ENCODE results near the gene SLC25A42.

The SLC25A42 gene

DNA sequence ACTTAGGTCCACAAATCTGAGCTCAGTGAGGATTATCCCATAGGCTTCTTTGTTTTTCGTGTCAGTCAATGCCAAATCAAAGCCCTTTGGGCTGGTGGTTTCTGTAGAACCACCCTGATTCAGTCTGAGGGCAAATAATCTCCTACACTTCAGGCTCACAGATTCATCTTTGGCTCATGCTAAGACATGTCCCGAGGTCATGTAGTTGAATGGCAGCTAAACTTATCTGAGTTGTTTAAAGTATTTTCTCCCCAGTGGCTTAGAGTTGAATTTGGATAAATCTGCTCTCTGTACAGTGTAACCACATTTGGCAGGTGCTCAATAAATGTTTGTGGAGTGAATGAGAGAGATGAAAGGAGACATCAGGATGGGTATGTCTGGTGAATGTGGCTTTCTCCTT is 13.1 kb upstream of the SLC25A42 start:
- DNase-seq (ENCODE audit: low spot score) = no peak

- no peak for DNase-seq (ENCODE audit: low spot score)
These were observed 12.1 kb upstream of the SLC25A42 start for GRCh38 chr19:19051478-19052213.

GRCh38 chr19:19052921-19053320 is 10.9 kb upstream of the SLC25A42 start:
- no peak for DNase-seq (ENCODE audit: low spot score)

DNA sequence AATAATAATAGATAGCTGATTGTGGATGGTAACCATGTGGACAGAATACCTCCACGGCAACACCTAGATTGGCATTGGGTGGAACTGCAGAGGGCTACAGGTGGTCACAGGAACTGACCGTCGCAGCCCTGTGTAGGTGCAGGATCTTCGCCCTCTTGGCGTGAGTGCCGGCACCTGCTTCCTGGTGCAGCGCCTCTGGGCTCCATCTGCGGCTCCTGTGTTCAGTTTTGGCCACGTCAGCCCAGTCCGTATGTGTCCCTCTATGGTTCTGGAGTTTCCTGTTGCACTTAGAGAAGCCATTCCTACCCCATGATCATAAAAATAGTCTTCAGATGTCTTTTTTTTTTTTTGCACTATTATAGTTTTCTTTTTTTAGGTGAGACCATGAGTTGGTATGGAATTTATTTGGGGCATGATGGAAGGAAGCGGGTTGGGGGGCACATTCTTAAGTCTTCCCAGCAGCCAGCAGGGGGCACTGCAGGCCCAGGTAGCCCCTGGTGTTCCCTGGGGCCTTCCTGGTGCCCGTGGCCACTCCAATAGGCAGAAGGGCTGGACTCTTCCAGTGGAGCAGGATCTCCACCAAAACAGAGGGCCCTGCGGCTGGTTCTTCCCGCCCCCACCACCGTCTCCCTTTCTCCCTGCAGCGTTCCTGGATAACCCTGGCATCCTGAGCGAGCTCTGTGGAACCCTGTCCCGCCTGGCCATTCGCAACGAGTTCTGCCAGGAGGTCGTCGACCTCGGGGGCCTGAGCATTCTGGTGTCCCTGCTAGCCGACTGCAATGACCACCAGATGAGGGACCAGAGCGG is 10.1 kb upstream of the SLC25A42 start:
- DNase-seq (ENCODE audit: low spot score) = no peak

DNA sequence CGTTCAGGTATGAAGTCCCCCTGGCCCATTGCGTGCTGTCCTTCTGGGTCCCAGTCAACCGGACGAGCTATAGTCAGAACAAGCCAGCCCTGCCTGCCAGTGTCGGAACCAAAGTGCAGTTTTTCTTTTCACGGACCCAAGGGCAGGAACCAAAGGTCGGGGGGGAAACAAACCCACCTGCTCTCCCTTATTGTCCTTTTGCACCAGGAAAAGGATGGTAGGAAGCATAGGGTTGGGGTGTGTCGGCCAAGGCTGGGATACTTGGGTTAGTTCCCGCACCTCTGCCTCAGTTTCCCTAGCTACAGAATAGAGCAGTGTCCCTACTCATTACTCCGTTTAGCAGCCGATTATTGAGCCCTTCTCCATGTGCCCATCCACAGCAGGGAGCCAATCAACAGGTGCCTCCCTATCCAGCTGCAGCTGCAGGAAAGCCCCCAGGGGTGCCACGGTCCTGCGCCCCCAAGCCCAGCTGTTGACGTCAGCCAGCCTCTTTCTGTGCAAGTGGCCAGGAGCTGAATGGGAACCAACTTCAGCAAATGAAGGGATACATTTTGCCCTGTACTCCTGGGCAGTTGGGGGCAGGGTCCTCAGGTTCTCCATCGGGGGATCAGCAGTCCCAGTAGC is 9.4 kb upstream of the SLC25A42 start:
- DNase-seq (ENCODE audit: low spot score) = no peak

DNA sequence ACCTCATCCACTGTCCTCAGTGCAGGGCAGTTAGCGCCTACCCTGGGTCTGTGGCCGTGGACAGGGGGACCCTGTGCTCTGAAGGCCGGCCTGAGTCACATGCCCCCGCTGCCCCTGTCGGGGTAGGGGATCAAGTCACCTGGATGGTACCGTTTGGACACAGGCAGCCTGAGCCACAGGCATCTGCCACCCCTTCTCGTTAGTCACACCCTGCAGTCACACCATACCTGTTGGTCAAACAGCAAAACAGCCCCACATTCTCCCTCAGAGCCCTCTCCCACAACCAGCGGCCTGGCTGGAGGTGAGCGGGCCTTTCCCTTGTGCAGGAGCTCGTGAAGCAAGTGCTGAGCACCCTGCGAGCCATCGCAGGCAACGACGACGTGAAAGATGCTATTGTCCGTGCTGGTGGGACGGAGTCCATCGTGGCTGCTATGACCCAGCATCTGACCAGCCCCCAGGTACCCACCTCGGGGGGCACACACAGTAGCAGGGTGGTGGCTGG is 8.8 kb upstream of the SLC25A42 start:
- no peak for DNase-seq (ENCODE audit: low spot score)

- DNase-seq (ENCODE audit: low spot score) = no peak
These were observed 8.1 kb upstream of the SLC25A42 start for GRCh38 chr19:19055701-19056100.

- DNase-seq (ENCODE audit: low spot score) = no peak
These were observed 7.0 kb upstream of the SLC25A42 start for GRCh38 chr19:19056636-19057275.

DNA sequence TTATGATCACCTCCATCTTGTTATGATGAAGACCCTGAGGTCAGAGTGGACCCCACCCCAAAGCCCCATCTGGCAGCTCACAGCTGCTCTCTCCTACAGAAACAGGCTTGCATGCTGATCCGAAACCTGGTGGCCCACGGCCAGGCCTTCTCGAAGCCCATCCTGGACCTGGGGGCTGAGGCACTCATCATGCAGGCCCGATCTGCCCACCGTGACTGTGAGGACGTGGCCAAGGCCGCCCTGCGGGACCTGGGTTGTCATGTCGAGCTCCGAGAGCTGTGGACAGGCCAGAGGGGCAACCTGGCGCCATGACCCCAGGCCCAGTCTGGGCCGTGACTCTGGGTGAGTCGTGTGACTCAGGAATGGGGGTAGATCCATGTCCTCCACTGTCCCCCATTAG is 6.5 kb upstream of the SLC25A42 start:
- DNase-seq (ENCODE audit: low spot score) = no peak

DNA sequence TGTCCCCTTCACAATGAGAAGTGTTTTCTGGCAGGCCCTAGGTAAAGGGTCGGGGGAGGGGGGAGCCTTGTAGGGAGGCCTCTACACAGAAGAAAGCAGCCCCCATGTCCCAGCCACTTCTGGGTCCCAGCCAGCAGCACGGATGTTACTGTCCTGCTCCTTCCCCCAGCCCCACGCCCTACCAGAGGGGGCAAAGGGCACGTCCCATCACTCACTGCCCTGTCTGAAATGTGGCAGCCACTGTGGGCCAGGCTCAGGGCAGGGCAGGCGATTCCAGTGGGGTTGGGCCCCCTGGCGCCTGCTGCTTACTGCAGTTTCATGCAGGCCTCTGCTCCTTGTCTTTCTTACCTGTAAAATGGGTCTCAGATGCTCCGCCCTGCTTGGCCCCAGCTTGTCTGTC is 6.1 kb upstream of the SLC25A42 start:
- DNase-seq (ENCODE audit: low spot score) = no peak

DNA sequence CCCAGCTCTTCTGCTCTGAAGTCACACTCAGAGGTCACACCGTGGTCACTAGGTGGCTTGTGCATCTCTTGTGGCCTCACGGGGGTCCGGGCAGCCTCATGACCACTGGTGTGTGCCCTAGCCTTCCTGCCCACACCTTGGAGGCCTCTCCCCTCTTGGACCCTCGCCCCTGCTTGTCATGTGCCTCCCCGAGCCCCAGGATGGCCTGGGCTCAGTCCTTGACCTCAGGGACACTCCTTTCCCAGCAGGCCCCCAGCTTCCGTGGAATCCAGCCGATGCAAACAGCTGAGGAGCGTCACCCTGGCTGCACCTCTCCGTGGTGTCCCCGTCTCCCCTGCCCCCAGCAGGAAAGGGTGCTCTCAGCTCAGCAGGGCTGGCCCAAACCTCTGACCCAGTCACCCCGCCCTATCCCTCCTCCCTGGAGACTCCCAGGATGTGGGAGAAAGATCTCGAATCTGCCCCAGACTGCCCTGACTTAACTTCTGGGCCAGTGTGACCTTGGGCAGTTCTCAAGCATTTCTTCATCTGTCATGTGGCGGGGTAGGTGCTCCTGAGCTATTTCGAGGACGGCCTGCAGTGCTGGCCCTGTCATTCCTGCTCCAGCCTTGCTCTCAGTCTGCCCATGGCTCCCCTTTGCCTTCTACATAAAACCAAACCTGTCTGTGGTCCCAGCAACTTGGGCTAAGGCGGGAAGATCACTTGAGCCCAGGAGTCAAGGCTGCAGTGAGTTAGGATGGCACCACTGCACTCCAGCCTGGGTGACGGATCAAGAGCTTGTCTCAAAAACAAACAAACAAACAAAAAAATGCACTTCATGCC is 4.6 kb upstream of the SLC25A42 start:
- no peak for DNase-seq (ENCODE audit: low spot score)

GRCh38 chr19:19059837-19060611 is 3.8 kb upstream of the SLC25A42 start:
- no peak for DNase-seq (ENCODE audit: low spot score)

GRCh38 chr19:19061506-19061905 is 2.3 kb upstream of the SLC25A42 start:
- no peak for DNase-seq (ENCODE audit: low spot score)

- DNase-seq (ENCODE audit: low spot score) = peak; percentile 49
These were observed 1.2 kb upstream of the SLC25A42 start for GRCh38 chr19:19062454-19063182.

- no peak for DNase-seq (ENCODE audit: low spot score)
These were observed 416 bp downstream of the SLC25A42 start for GRCh38 chr19:19064098-19064722.

- no peak for DNase-seq (ENCODE audit: low spot score)
These were observed 1.3 kb downstream of the SLC25A42 start for GRCh38 chr19:19064811-19065745.

DNA sequence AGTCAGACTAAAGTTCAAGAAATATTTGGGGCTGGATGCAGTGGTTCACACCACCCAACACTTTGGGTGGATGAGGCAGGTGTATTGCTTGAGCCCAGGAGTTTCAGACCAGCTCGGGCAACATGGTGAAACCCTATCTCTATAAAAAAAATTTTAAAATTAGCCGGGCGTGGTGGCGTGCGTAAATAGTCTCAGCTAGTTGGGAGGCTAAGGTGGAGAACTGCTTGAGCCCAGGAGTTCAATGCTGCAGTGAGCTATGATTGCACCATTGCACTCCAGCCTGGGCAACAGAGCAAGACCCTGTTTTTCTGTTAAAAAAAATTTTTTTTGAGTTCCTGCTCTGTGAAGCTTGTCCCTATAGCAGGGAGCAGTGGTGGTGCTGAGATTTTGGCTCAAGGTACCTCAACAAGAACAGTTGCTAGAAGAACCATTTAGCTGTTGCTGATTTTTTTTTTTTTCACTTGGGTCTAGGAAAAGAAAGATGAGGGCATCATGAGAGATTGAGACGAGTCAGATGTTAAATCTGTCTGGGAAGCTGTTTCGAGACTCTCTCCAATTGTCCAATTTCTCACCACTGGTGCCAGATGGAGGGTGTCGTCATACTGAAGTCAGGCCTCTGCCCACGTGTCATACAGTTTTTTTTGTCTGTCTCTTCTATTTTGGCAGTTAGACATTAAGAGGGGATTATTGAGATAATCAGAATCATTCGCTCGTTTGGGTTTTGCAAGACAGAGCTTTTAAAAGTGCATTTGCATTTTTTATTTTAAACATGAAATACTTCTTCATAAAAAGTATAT is 3.7 kb downstream of the SLC25A42 start:
- DNase-seq (ENCODE audit: low spot score) = no peak
